Transverse colon (tissue), 4 donors: ENCODE measurements around the gene LYRM7. TPM values are rescaled to one million over a fixed set of nuclear protein-coding genes. Genes with fewer than 3 reads are reported as not detected.

Experiments
- DNase-seq: peaks from one replicate; pipeline ENCODE4 v3.0.0-alpha.2; 2019
- H3K27ac ChIP-seq, 4 donors: fragments of 200-600 bp; sonication (generic); 2 replicates each; pipeline ENCODE4 v1.5.1; 2016 to 2018; ENCODE audit warnings: inconsistent platforms in 4 of 4
- H3K27me3 ChIP-seq: fragments of 200-600 bp; sonication (generic); 2 replicates; pipeline ENCODE4 v1.5.1; 2017; ENCODE audit warnings: inconsistent platforms
- H3K36me3 ChIP-seq, 4 donors: fragments of 200-600 bp; sonication (generic); 2 replicates each; pipeline ENCODE4 v1.5.1; 2017 to 2019; ENCODE audit warnings: inconsistent platforms in 4 of 4
- H3K4me1 ChIP-seq, 4 donors: fragments of 200-600 bp; sonication (generic); 2 replicates each; pipeline ENCODE4 v1.5.1; 2017 to 2020; ENCODE audit warnings: inconsistent platforms in 4 of 4
- H3K4me3 ChIP-seq, 4 donors: fragments of 200-600 bp; sonication (generic); 1 replicate in 1 of 4; 2 replicates in 3 of 4; pipeline versions ENCODE4 v1.5.1 to v1.6.1; 2017 to 2019; ENCODE audit warnings: inconsistent platforms in 4 of 4
- H3K9me3 ChIP-seq, 2 donors: fragments of 200-600 bp; sonication (generic); 2 replicates each; pipeline ENCODE4 v1.5.1; 2017 to 2019; ENCODE audit warnings: inconsistent platforms in 2 of 2
- EP300 ChIP-seq: sonication (generic); formaldehyde crosslinking; IDR thresholded peaks from one replicate; pipeline ENCODE4 v1.6.1; 2017; ENCODE audit warnings: antibody characterized with exemption, low read depth
- POLR2A ChIP-seq: fragments of 450-650 bp; IDR thresholded peaks from one replicate; pipeline ENCODE4 v1.6.1; 2016; ENCODE audit warnings: antibody characterized with exemption, mild to moderate bottlenecking, moderate library complexity
- POLR2AphosphoS5 ChIP-seq, 3 donors: sonication (generic); formaldehyde crosslinking; IDR thresholded peaks; one replicate each; pipeline ENCODE4 v1.6.1; 2016; ENCODE audit warnings: antibody characterized with exemption in 3 of 3
- WGBS, 2 donors: methylation state at CpG; one replicate each; pipeline ENCODE4 v1.1.5; 2018; ENCODE audit warnings: low coverage in 1 of 2; 5-methylcytosine and 5-hydroxymethylcytosine counted together
- in situ Hi-C, 4 donors: fragments of 200-750 bp; cut with MboI; loops; one replicate each; pipeline versions ENCODE4 v1.15.0 to v1.15.1; 2017; ENCODE audit warnings: low sequenced_read_pairs in 3 of 4, low pct_ligation_motif_present in 1 of 4, low pct_unique_long_range_greater_than_20kb in 1 of 4
- intact Hi-C: fragments of 100-400 bp; cut with DNase I; formaldehyde crosslinking; loops from one replicate; pipeline ENCODE4 v1.15.1; 2023; ENCODE audit warnings: low total_unique reads
- total RNA-seq, 4 donors: library from RNA; depleted of rRNA; stranded (reverse); fragments of >200 nt; gene quantifications; one replicate each; pipeline ENCODE4 v1.1.0, GENCODE V29; 2016
- TF ChIP-seq, protein P1 (sequence below), 5 experiments: fragments of 200-600 bp in 3 of 5; fragments of 450-650 bp in 2 of 5; sonication (generic) in 3 of 5; IDR thresholded peaks; 1 replicate in 2 of 5; 2 replicates in 3 of 5; pipeline ENCODE4 v1.5.1; 2016 to 2017; ENCODE audit warnings: antibody characterized with exemption in 5 of 5, inconsistent platforms in 3 of 5, mild to moderate bottlenecking in 2 of 5, moderate library complexity in 1 of 5

LYRM7 gene
- total RNA-seq, 4 donors from 2014 or later: 2.0 to 14.6 (median 12.3) TPM

GRCh38 chr5:131220566-131220965 is 49.8 kb downstream of the LYRM7 start:
- H3K9me3 ChIP-seq: no peaks in the 10 kb centered on the region
- no peak overlapping the region for H3K4me3 ChIP-seq
- no peaks in the 10 kb centered on the region for H3K27me3 ChIP-seq
- H3K36me3 ChIP-seq: no peaks in the 10 kb centered on the region
- intact Hi-C loops: no loop called here
- no peak for DNase-seq
- in situ Hi-C loops: no loop called here
- no peak for TF ChIP-seq POLR2AphosphoS5 (IDR thresholded peaks at IDR 0.05)
- TF ChIP-seq, protein P1, sequence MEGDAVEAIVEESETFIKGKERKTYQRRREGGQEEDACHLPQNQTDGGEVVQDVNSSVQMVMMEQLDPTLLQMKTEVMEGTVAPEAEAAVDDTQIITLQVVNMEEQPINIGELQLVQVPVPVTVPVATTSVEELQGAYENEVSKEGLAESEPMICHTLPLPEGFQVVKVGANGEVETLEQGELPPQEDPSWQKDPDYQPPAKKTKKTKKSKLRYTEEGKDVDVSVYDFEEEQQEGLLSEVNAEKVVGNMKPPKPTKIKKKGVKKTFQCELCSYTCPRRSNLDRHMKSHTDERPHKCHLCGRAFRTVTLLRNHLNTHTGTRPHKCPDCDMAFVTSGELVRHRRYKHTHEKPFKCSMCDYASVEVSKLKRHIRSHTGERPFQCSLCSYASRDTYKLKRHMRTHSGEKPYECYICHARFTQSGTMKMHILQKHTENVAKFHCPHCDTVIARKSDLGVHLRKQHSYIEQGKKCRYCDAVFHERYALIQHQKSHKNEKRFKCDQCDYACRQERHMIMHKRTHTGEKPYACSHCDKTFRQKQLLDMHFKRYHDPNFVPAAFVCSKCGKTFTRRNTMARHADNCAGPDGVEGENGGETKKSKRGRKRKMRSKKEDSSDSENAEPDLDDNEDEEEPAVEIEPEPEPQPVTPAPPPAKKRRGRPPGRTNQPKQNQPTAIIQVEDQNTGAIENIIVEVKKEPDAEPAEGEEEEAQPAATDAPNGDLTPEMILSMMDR (IDR thresholded peaks at IDR 0.05): no peak
- TF ChIP-seq POLR2A: no peak
- no peak for TF ChIP-seq EP300
- H3K4me1 ChIP-seq: peaks cover 0 to 37% (median 19%) of the 10 kb centered on the region in 4 donors
- no peak overlapping the region for H3K27ac ChIP-seq
- 90 to 95% methylated on average over 7 of the region's 7 CpGs for WGBS, 2 donors

DNA sequence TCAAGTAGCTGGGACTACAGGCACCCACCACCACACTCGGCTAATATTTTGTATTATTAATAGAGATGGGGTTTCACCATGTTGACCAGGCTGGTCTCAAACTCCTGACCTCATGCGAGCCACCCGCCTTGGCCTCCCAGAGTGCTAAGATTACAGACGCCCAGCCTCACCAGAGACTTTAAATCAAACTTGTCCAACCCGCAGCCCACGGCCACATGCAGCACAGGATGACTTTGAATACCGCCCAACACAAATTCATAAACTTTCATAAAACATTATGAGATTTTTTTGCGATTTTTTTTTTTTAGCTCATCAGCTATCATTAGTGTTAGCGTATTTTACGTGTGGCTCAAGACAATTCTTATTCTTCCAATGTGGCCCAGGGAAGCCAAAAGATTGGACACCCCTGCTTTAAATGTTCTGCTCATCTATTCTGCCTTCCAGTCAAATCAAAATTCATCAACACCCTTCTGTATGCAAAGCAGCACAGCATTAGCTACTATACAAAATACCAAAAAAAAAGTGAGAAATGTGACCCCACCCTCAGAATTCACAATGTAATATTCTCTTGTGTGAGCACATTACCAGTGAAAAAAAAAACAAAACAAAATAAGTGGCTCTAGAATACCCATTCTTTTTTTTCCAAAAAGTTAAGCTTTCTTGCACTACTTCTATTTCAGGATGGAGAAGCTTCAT is 50.4 kb downstream of the LYRM7 start:
- DNase-seq: no peak
- TF ChIP-seq EP300: no peak
- TF ChIP-seq POLR2AphosphoS5 (IDR thresholded peaks at IDR 0.05): no peak
- no peak for TF ChIP-seq POLR2A
- TF ChIP-seq, protein P1 (IDR thresholded peaks at IDR 0.05): no peak
- no peaks in the 10 kb centered on the region for H3K36me3 ChIP-seq
- 89 to 90% methylated on average over 5 to 10 of the region's 10 CpGs for WGBS, 2 donors
- intact Hi-C loops (no loop called here), in situ Hi-C loops (no loop called here)
- no peak overlapping the region for H3K4me3 ChIP-seq
- H3K27me3 ChIP-seq: no peaks in the 10 kb centered on the region
- H3K4me1 ChIP-seq: peaks cover 0 to 41% (median 19%) of the 10 kb centered on the region in 4 donors
- no peak overlapping the region for H3K27ac ChIP-seq
- no peaks in the 10 kb centered on the region for H3K9me3 ChIP-seq

DNA sequence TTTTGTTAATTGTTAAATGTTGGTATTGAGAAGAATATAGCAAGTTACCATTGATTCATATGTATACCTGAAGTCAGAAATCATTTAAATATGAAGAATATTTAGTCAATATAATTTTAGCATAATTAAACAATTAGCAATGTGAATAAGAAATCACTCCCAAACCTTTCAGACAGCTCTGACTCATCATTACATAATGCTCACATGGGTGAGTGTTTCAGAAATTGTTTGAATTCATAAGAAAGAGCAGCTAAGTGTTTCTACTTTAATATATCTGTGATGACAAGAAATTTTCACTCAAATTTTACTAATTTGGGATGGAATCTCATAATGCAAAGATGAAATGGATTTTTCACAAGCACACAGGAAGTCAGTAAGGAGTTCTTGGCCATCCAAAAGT is 51.1 kb downstream of the LYRM7 start:
- H3K36me3 ChIP-seq: no peaks in the 10 kb centered on the region
- H3K27me3 ChIP-seq: no peaks in the 10 kb centered on the region
- no peak overlapping the region for H3K4me3 ChIP-seq
- no peak overlapping the region for H3K27ac ChIP-seq
- no peaks in the 10 kb centered on the region for H3K9me3 ChIP-seq
- intact Hi-C loops: no loop called here
- in situ Hi-C loops: no loop called here
- DNase-seq: no peak
- TF ChIP-seq POLR2AphosphoS5 (IDR thresholded peaks at IDR 0.05) (no peak), EP300 (no peak), POLR2A (no peak)
- TF ChIP-seq, protein P1 (IDR thresholded peaks at IDR 0.05): no peak
- peaks cover 0 to 41% (median 19%) of the 10 kb centered on the region in 4 donors for H3K4me1 ChIP-seq

GRCh38 chr5:131222731-131223130 is 52.0 kb downstream of the LYRM7 start:
- in situ Hi-C loops (no loop called here), intact Hi-C loops (no loop called here)
- no peaks in the 10 kb centered on the region for H3K9me3 ChIP-seq
- no peak for DNase-seq
- H3K4me3 ChIP-seq: no peak overlapping the region
- peaks cover 0 to 41% (median 19%) of the 10 kb centered on the region in 4 donors for H3K4me1 ChIP-seq
- H3K36me3 ChIP-seq: no peaks in the 10 kb centered on the region
- H3K27ac ChIP-seq: no peak overlapping the region
- H3K27me3 ChIP-seq: no peaks in the 10 kb centered on the region
- TF ChIP-seq, protein P1 (IDR thresholded peaks at IDR 0.05): no peak
- no peak for TF ChIP-seq POLR2AphosphoS5 (IDR thresholded peaks at IDR 0.05)
- no peak for TF ChIP-seq EP300
